HG03045 (cell line): ENCODE data around the gene IMMP2L.
A peak's percentile ranks its signal among the peaks of the same experiment; 100 is the strongest.

Experiments
- ATAC-seq: cut with Tn5 transposase; IDR thresholded peaks from one replicate; pipeline ENCODE4 v1.9.1; 2021; ENCODE audit warnings: mild to moderate bottlenecking, moderate library complexity; ENCODE audit not compliant: unreplicated experiment

The IMMP2L gene

DNA sequence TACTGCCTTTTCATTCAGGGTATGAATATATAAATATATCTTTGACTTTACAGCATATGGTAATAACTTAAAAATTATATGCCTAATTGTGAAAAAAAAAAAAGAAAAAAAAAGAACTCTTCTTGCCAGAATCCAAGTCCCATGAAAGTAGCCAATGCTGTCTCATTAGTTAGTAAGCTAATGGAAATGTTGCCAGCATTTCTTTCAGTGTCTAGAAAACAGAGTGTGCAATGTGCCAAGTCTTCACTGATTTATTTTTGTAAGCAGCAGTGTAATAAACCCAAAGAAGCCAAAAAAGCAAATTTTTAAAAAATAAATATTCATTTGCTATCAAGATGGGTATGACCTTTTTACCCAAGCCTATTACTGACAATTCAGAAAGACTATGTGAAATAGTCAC is 502.5 kb downstream of the IMMP2L start:
- no peak for ATAC-seq

DNA sequence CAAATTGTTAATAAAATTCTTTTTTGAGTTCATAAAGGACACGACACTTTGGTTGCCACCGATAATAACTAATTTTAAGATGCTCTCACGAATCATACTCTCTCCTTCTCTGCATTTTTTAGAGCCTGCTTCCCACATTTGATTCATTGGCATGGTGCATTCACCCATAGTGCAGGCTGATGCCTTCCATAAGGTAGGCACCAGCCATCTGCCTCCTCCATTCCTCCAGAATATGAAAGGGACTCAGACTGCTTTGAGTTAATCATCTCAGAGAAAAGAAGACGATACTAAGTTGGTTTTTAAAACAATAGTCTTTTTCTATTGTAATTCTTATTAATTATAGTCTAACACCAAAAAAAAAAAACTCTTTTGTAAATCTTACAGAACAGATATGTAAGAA is 505.2 kb downstream of the IMMP2L start:
- no peak for ATAC-seq

DNA sequence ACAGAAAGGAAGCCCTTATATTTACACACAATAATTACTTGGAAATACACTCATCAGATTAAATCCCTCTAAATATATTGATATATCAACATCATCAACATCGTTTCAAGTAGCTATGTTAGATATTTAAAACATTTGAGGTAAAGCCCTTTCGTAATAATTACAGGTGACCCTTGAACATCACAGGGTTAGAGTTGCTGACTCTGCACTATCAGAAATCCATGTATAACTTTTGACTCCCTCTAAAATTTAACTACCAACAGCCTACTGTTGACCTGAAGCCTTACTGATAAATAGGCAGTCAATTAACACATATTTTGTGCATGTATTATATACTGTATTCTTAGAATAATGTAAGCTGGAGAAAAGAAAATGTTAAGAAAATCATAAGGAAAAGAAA is 505.9 kb downstream of the IMMP2L start:
- ATAC-seq: no peak

DNA sequence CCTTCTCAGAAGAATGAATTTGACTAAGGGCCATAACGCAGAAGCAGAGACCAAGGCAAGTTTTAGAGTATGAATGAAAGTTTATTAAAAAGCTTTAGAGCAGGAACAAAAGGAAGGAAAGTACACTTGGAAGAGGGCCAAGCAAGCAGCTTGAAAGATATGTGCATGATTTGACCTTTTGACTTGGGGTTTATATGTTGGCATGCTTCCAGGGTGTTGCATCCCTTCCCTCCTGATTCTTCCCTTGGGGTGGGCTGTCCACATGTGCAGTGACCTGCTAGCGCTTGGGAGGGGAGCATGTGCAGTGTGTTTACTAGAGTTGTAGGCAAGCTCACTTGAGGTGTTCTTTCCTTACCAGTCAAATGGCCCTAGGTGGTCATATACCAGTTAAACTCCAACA is 509.3 kb downstream of the IMMP2L start:
- ATAC-seq: no peak

DNA sequence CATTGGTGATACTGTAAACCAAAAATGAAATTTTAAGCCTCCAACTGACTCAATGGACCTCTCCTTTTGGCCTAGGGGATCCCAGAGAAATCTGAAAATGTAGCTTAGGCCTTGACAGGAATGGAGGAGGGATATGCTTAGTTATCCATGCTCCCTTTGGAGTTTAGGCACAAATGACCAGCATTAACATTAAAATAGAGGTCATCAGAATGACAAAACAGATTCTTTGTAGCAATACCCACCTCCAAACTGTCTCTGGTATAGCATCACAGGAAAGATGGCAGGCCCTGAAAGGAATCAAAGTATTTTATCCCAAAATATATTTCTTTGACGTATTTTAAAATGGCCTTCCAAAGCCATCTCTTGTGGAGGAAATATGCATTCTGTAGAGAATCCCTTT is 510.5 kb downstream of the IMMP2L start:
- ATAC-seq: no peak

DNA sequence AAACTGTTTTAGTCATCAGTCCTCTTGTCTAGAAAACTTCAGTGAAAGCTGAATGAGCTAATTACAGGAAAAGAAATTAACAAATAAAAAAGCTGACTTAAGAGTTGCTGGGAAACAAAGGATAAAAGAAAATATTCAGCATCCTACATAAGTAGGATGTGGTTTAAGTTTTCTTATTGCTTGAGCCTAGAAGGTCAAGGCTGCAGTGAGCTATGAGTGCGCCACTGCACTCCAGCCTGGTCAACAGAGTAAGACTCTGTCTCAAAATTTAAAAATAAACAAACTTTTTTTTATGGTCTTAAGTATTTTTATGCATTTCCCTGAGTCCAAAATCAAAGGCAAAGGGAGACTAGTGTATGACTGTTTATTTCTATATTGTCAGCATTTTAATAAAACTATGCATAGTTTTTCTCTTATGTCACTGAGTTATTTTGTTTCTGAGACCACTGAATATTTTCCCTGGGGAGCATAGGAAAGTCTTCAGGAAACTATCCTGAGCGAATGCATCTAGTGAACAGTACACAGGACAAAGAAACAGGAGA is 511.3 kb downstream of the IMMP2L start:
- no peak for ATAC-seq

DNA sequence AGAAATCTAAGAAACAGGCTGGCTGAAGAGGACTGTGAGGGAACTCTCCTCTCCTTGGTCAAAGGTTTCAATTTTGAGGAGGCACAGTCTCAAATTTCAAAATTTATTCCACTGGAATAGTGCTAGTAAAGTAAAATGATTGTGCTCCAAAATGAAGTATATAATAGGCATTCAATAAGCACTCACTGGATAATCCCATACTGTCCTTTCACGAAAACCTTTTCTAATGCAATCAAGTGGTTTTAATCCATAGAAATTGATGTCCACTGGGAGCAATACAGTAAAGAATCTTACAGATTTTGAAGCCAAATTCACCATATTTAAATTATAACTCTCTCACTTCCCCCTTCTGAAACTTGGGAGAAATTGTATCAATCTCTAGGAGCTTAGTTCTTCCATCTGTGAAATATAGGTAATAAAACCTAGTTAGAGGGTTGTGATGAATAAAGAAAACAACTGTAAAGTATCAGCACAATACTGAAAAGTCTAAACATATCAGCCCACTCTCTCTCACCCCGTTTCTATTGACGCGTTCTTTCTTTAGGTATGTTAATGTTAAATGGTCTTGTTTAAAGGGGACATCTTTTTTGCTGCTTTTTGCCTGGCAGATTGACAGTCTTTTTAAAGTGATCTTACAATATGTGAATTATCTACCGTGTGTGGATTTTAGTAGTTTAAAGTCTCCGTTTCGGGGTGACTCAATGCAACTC is 512.2 kb downstream of the IMMP2L start:
- ATAC-seq: no peak

DNA sequence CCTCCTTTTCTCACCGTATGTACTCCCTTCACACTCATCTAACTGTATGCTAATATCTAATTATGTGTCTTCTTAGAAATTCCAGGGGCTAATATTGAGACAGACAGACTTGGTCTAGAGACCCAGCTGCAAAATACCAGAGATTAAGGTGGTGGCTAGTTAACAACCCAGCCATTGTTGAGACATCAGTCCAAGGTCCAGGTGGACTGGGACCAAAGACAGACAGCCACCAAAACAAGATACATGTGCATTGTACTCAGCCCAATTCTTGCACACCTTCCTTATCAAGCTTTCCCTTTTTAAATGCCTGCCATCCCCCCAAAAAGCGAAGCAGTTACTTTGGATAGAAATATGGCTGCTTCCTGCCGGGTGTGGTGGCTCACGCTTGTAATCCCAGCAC is 514.7 kb downstream of the IMMP2L start:
- no peak for ATAC-seq

DNA sequence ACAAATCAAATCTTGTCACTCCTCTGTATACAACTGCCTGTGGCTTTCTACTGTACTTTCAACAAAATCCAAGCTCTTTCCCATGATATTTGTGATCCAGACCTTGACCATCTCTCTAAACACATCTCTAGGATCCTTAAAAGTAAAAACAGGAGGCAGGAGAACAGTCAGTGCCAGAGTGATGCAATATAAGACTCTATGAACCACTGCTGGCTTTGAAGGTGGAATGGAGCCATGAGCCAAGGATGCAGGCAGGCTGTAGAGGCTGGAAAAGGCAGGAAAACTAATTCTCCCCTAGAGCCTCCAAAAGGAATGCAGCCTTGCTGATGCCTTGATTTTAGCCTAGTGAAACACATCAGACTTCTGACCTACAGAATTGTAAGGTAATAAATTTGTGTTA is 516.8 kb downstream of the IMMP2L start:
- ATAC-seq: no peak

DNA sequence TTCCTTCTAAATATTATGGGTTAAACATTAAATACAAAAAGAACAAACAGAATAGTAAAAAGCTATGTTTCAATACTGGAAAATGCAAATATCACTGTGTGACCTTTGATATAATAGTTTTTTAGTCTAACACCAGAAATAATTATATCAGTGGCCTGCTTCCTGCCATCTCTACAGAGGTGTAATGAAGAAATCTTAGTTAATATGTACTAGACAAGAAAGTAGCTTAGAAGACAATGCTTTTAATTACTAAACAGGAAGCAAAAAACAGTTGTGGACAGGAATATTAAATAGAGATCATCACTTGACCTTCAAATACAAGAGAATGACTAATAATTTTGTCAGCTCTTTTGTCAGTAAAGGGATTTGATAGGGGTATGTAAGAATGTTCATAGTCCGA is 518.7 kb downstream of the IMMP2L start:
- ATAC-seq: no peak

DNA sequence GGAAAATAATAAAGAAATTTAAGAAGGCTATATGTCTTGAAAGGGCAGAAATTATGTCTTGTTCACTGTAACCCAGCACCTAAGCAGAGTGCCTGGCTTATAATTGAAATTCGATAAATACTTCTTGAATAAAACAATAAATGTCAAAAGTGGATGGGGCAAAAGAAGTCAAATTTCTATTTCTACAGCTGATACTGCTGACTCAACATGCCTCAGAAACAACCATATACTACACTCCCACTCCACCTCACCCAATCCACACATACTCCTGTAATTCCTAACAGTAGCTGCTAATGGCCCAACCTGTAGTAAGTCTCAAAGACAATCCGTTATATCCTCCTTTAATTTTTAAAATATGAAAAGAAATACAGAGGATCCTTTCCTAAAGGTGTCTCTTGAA is 519.5 kb downstream of the IMMP2L start:
- ATAC-seq: no peak

DNA sequence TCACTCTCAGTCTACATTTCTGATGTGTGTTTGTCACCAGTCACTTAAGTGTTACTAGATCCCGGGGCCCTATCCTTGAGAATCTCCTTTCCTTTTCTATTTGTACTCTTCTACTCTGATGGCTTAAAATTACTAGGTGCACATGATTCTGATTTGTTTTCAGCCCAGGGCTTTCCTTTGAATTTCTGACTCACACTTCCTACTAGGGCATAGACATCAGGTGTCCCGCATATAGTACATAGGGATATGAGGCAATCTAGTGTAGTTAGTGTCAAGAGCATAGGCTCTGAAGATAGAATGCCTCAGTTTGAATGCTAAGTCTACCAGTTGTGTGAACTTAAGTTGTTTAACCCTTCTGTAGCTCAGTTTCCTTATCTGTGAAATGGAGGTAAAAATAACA is 520.7 kb downstream of the IMMP2L start:
- ATAC-seq: no peak

DNA sequence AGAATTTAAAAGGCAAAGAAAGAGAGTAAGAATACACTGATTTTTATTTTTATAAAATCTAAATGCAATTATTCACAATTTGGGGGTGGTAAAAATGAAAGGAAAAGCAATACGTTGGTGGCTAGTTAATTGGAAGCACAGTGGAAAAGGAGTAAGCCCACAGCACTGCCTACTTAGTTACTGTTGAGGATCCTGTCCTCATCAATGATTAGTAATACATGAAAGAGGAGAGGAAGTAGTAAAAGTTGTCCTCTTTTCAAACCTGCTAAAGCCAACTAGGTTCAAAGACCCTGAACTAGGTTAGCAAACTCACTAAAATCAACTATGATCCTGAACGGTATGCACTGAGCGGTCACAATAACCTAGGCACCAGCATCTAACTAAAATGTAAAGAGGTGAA is 524.1 kb downstream of the IMMP2L start:
- ATAC-seq: no peak

DNA sequence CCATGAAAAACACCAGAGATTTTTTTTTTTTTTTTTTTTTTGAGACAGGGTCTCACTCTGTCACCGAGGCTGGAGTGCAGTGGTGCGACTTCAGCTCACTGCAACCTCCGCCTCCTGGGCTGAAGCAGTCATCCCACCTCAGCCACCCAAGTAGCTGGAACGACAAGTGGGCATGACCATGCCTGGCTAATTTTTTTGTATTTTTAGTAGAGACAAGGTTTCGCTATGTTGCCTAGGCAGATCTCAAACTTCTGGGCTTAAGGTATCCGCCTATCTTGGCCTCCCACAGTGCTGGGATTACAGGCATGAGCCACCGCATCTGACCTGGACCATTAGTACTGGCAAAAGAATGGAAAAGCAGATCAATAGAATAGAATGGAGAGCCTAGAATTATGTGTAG is 530.4 kb downstream of the IMMP2L start:
- no peak for ATAC-seq

DNA sequence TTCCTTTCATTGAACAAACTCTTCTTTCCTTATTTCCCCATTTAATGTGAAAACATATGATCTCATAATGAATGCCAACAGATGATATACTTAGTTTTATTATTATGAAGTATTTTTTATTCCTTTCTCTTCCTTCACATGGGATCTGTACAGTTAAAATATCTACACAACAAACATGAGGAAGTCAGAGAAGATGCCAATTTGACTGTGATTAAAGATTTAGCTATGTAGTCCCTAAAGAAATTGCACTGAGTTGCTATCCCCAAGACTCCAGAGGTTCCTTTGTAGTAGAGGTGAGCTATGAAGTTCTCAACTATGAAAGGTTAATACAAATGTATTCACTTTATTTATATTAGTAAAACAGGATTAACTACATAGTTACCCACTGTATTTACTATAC is 532.0 kb downstream of the IMMP2L start:
- ATAC-seq: no peak

DNA sequence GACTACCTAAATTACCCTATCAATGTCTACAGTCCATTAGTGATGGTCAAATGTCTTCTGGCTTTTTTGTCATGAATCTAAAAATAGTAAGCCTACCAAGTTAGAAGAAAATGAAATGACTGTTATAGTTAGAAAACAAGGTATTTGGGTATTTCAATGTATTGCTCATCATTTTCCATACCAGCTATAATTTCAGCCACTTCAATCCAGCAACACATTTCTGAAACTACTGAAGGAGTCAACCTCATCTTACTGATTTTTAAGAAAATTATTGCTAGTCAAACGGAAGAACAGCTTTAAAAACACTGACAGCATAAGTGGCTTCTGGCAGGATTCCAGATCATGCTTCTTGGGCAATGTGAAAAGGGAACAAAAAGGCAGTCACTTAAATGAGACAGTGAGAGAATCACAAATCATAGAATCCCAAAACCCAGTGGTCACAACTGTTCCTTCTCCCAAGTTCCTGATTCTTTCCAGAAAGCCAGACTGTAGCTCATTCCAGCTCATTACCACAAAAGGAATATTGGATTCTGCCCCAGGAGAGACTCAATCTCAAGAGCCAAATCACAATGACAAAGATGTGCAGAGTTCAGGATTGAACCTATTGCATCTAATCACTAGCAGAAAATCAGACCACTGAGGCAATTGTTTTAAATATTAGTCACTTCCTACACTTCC is 532.6 kb downstream of the IMMP2L start:
- ATAC-seq: peak; percentile 45

DNA sequence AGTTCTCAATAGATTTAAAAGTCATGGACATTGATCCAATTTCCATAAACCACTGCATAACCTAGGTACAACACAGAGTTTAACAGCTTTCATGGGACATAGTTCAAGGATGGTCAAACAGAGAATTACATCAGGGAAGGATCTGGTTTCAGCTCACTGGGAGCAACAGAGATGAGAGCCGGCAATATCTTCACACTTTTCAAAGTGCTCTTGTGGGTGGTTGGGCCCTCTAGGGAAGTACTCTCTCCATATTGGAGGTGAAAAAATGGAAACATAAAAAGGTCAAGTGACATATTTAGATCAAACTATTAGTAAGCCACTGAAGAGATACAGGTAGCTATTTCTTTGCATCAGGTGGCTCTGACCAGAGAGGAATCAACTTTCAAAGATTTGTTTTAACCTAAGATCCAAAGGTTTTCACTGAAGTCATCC is 533.1 kb downstream of the IMMP2L start:
- peak; percentile 15 for ATAC-seq

DNA sequence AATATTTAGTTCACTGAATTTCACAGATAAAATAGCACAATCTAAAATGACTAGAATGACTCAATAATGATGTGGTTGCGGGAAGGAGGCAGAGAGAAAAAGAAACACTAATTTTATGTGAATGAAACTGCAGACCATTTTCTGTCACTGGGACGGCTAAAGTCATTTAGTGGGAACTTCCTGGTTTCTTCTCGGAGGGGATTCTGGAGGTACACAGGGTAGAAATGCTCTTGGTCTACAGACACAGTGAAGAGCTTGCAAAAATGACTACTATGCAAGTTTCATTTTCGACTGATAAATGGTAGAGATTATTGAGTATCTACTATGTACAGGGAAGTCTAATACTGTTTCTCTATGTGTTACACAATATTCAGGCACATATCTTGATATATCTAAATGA is 534.9 kb downstream of the IMMP2L start:
- no peak for ATAC-seq

DNA sequence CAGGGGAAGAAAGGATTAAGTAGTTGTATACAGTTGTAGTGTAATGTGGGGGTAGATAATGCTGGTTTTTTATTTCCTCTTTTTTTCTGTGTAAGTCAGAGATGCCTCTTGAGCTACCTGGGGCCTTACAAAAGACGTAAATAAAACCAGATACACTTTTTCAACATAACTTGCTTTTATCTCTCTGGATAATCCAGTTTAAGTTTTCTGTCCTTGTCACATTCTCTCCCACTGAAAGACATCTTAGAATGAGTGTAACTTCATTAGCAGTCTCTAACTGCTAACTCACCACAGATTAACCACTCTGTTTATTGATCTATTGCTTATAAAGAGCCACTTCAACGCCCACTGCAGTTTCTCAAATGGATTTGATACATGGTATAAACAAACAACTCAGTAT is 535.5 kb downstream of the IMMP2L start:
- no peak for ATAC-seq

DNA sequence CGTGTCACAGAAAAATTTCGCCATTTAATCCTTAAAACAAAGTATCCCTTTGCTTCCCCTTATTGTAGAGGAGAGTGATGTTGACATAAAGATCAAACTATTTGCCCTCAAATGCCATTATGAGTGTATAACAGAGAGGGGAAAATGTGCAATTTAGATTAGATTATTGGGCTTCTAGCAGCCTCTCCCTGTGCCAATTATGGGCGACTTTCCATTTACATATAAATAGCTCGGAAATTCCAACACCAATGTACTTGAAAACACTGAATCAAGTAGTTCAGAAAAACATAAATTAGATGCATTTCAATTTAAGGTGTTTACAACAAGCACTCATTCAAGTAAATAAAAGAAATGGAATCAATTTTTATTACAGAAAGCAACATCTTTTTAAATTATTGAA is 535.9 kb downstream of the IMMP2L start:
- ATAC-seq: no peak

DNA sequence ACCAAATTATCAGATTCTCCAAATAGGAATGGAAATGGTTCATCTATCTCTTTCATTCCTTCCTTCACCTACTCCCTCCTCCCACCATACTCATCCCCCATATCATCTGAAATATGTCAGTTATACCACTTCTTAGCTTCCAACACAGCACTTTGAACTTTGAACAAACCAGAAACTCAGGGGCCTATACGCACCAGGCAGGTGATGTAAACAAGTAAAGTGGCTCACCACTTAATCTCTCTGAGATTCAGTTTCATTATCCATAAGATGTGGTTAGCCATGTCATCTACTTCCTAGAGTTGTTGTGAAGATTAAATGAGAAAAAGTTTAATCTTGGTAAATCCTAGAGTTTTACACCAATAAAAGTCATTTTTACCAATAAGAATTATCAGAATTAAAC is 537.3 kb downstream of the IMMP2L start:
- ATAC-seq: no peak

DNA sequence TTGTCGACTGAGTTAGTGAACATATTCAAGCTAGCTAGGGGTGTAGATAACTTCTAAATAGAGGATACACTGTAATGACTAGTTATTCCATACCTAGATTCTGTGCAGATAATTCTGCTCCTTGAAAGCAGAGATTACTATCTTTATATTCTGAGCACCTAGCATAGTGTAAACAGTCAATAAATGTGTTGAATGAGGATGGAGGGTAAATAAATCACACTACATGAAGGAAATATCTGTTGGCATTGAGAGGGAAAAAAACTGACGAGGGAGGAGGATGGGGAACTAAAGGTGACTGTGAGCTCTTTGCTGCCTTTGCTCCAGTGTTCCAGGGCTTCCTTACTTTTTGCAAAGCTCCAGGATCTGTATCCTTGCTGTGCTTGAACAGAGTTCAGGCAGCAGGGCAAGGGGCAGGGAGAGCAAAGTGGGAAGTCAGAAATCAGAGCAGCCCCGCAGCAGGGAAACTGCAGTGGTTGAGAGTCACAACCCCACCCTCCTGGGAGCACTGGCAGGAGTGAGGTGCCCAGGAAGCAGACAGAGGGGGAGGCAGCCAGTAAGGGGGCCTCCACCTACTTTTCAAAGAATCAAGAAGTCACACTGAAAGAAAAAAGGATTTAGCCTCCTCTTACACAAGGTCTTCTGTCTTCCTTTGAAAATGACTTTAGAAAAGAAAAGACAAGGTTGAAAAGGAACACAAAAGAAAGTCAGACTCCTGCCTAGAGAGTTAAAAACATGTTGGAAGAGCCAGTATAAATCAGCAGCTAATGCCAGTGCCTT is 543.1 kb downstream of the IMMP2L start:
- no peak for ATAC-seq
